HepG2 (cell line): ENCODE results near the gene LBR. TPM values are rescaled to one million over a fixed set of nuclear protein-coding genes. Genes with fewer than 3 reads are reported as not detected.

Experiments
- ATAC-seq: fragments of 200-7000 bp; cut with Tn5 transposase; 3 replicates; pipeline ENCODE4 v1.9.1; 2020; ENCODE audit warnings: mild to moderate bottlenecking, moderate library complexity
- BruUV-seq: library from RNA; stranded (reverse); fragments of 400-500 nt; replicated peaks from 2 replicates; lab custom pipeline; 2021; lab: Mats Ljungman, UMichigan
- CTCF ChIA-PET: fragments of 300-600 bp; formaldehyde crosslinking; extraction: SDS; loops from one replicate; lab custom pipeline; 2021; ENCODE audit warnings: low total read pairs, inconsistent platforms, low intra/inter-chr PET ratio; lab: Yijun Ruan, JAX
- POLR2A ChIA-PET: fragments of 350-600 bp; sonication (Branson Sonifier 250); formaldehyde crosslinking; loops from one replicate; lab custom pipeline; 2020; ENCODE audit warnings: antibody characterized with exemption, inconsistent platforms; lab: Yijun Ruan, JAX
- DNase-seq: peaks from one replicate; pipeline ENCODE4 v3.0.0-alpha.2; 2015; ENCODE audit warnings: low spot score
- FAIRE-seq: peaks from 3 replicates; lab custom pipeline; 2011; peaks lifted over from hg19 to GRCh38; lab: Jason Lieb, UNC
- H2AFZ ChIP-seq: one replicate; pipeline ENCODE4 v1.6.1; 2011; ENCODE audit warnings: low read length, inconsistent platforms
- H3K27ac ChIP-seq: fragments of 300-600 bp; 3 replicates; pipeline ENCODE4 v1.8.0; 2011; ENCODE audit warnings: mixed run types, mild to moderate bottlenecking, mixed read lengths, low read length, inconsistent platforms; ENCODE audit not compliant: insufficient read depth; ENCODE audit errors: extremely low read length
- H3K27me3 ChIP-seq, 2 experiments: fragments of 200-600 bp in 1 of 2; 2 replicates in 1 of 2; 3 replicates in 1 of 2; pipeline versions ENCODE4 v1.6.0 to v1.8.0; 2011; ENCODE audit warnings: low read length in 2 of 2, mild to moderate bottlenecking in 2 of 2, moderate library complexity in 2 of 2, inconsistent platforms in 1 of 2; ENCODE audit not compliant: insufficient read depth in 2 of 2, control insufficient read depth in 1 of 2
- H3K36me3 ChIP-seq, 2 experiments: fragments of 200-600 bp in 1 of 2; replicated peaks in 1 of 2; 2 replicates in 1 of 2; 3 replicates in 1 of 2; pipeline versions ENCODE4 v1.5.1 to v1.8.0; 2011; ENCODE audit warnings: low read length in 2 of 2, inconsistent platforms in 1 of 2; ENCODE audit not compliant: insufficient read depth in 2 of 2, control insufficient read depth in 1 of 2
- H3K4me1 ChIP-seq: 2 replicates; pipeline ENCODE4 v1.5.1; 2012; ENCODE audit warnings: low read length, inconsistent platforms; ENCODE audit not compliant: insufficient read depth
- H3K4me2 ChIP-seq: 2 replicates; pipeline ENCODE4 v1.6.0; 2011; ENCODE audit warnings: low read depth, low read length, inconsistent platforms
- H3K4me3 ChIP-seq, 3 experiments: fragments of 200-600 bp in 1 of 3; sonication (generic), shearing (Covaris generic) in 1 of 3; replicated peaks in 1 of 3; 2 replicates each; pipeline ENCODE4 v1.5.1; 2011 to 2016; ENCODE audit warnings: low read length in 3 of 3, inconsistent platforms in 2 of 3, low read depth in 2 of 3, mild to moderate bottlenecking in 2 of 3, control low read depth in 1 of 3, mixed read lengths in 1 of 3; ENCODE audit not compliant: insufficient read depth in 1 of 3
- H3K79me2 ChIP-seq: one replicate; pipeline ENCODE4 v1.6.1; 2011; ENCODE audit warnings: low read length, inconsistent platforms; ENCODE audit not compliant: insufficient read depth
- H3K9ac ChIP-seq: 2 replicates; pipeline ENCODE4 v1.6.0; 2011; ENCODE audit warnings: mild to moderate bottlenecking, low read depth, low read length, inconsistent platforms; ENCODE audit not compliant: insufficient read depth
- H3K9me3 ChIP-seq: 2 replicates; pipeline ENCODE4 v1.5.1; 2012; ENCODE audit warnings: mild to moderate bottlenecking, low read length
- H4K20me1 ChIP-seq: 2 replicates; pipeline ENCODE4 v1.6.0; 2011; ENCODE audit warnings: inconsistent platforms, mild to moderate bottlenecking, low read length, moderate library complexity; ENCODE audit not compliant: insufficient read depth
- FOSL1 ChIP-seq: sonication (generic); formaldehyde crosslinking; IDR thresholded peaks from 2 replicates; pipeline ENCODE4 v1.9.0; 2021; ENCODE audit warnings: missing genetic modification reagents, borderline replicate concordance
- HOXA9 ChIP-seq: sonication (generic); formaldehyde crosslinking; IDR thresholded peaks from 2 replicates; pipeline ENCODE4 v1.8.1; 2022; ENCODE audit warnings: missing genetic modification reagents, mild to moderate bottlenecking, moderate library complexity, borderline replicate concordance
- JDP2 ChIP-seq: sonication (generic); formaldehyde crosslinking; IDR thresholded peaks from 2 replicates; pipeline ENCODE4 v1.8.1; 2022; ENCODE audit warnings: missing genetic modification reagents, borderline replicate concordance
- MTF1 ChIP-seq: sonication (generic); formaldehyde crosslinking; IDR thresholded peaks from 2 replicates; pipeline ENCODE4 v1.5.0; 2020; ENCODE audit warnings: missing genetic modification reagents
- NCOA1 ChIP-seq: sonication (generic); formaldehyde crosslinking; IDR thresholded peaks from 2 replicates; pipeline ENCODE4 v1.9.0; 2021; ENCODE audit warnings: missing genetic modification reagents
- NKX3-1 ChIP-seq: sonication (generic); formaldehyde crosslinking; IDR thresholded peaks from 2 replicates; pipeline ENCODE4 v1.5.0; 2020; ENCODE audit warnings: missing genetic modification reagents
- NRL ChIP-seq: sonication (generic); formaldehyde crosslinking; IDR thresholded peaks from 2 replicates; pipeline ENCODE4 v1.5.0; 2020; ENCODE audit warnings: missing genetic modification reagents, mild to moderate bottlenecking, moderate library complexity, borderline replicate concordance
- SP5 ChIP-seq: IDR thresholded peaks from 2 replicates; pipeline ENCODE4 v1.6.1; 2016; ENCODE audit warnings: low read depth, borderline replicate concordance
- ZNF20 ChIP-seq: sonication (generic); formaldehyde crosslinking; IDR thresholded peaks from 2 replicates; pipeline ENCODE4 v1.4.0; 2020; ENCODE audit warnings: mild to moderate bottlenecking, moderate library complexity, missing genetic modification reagents
- ZNF382 ChIP-seq: sonication (generic); formaldehyde crosslinking; IDR thresholded peaks from 2 replicates; pipeline ENCODE4 v1.5.0; 2020; ENCODE audit warnings: missing genetic modification reagents, mild to moderate bottlenecking, borderline replicate concordance
- ZNF558 ChIP-seq: sonication (generic); formaldehyde crosslinking; IDR thresholded peaks from 2 replicates; pipeline ENCODE4 v1.9.0; 2022; ENCODE audit warnings: mild to moderate bottlenecking, missing genetic modification reagents, borderline replicate concordance
- WGBS: methylation state at CpG from one replicate; pipeline ENCODE4 v1.1.6; 2017; ENCODE audit warnings: low lambda C conversion rate; 5-methylcytosine and 5-hydroxymethylcytosine counted together
- in situ Hi-C: cut with HindIII; loops from 2 replicates; pipeline ENCODE4 v1.10.0; 2017; ENCODE audit warnings: low pct_unique_long_range_greater_than_20kb; ENCODE audit not compliant: extremely low pct_ligation_motif_present
- intact Hi-C: fragments of 100-400 bp; cut with micrococcal nuclease; formaldehyde crosslinking; loops from one replicate; pipeline ENCODE4 v1.10.0; 2022; ENCODE audit not compliant: unreplicated experiment
- polyA plus RNA-seq, 8 experiments: library from polyadenylated mRNA; depleted of rRNA in 3 of 8; stranded (reverse) in 7 of 8; unstranded in 1 of 8; fragments of >200 nt; fragmentation: Illumina TruSeq in 4 of 8; extraction: Trizol in 4 of 8; gene quantifications; 2 replicates each; pipeline versions ENCODE4 v1.2.1 to v1.2.3, GENCODE V29; 2011 to 2016; ENCODE audit warnings: low read depth in 4 of 8, missing spikeins in 1 of 8, mixed read lengths in 1 of 8; ENCODE audit not compliant: insufficient read depth in 1 of 8
- total RNA-seq, 5 experiments: library from RNA; depleted of rRNA; stranded (reverse); fragments of >200 nt; fragmentation: Illumina TruSeq; extraction: Trizol; gene quantifications; 2 replicates each; pipeline ENCODE4 v1.2.3, GENCODE V29; 2016; ENCODE audit warnings: low read depth in 1 of 5
- TF ChIP-seq, protein P1 (sequence below): sonication (generic); formaldehyde crosslinking; IDR thresholded peaks from 2 replicates; pipeline ENCODE4 v1.4.0; 2020; ENCODE audit warnings: missing genetic modification reagents, borderline replicate concordance
- TF ChIP-seq, protein P2 (sequence below): sonication (generic); formaldehyde crosslinking; IDR thresholded peaks from 2 replicates; pipeline ENCODE4 v1.4.0; 2020; ENCODE audit warnings: missing genetic modification reagents, borderline replicate concordance

The LBR gene
- total and polyA plus RNA-seq, 2 of the 13 experiments (the other 11 are each of a cell fraction or from before 2014, with no cell fraction given), result 38.9 to 76.7 TPM

DNA sequence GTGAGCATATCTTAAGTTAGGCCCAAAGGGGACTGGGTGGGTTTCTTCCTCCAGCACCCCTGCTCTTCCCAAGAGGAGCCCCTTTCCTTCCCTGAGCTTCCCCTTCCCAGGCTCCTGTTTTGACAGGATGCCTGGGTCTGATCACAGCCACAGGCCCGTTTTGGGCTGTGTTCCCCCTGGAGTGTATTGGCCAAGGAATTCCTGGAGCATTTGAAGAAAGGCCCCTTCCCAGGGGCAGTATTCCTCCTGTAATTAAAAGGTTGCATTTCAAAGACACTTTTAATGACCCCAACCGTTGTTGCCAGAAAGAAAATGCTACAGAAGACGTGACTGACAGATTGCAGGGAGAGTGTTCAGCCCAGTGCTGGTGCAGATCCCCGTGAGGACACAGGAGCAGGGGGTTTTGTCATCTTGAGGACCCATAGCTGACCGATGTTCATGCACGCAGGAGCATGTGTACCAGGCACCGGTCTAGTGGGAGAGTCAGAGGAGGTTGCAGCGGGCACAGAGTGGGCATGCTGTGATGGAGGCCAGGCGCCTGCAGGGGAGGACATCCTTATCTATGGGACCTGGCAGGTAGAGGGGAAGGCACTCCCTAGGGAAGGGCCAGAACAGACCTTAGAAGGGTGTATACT, 19.3 kb upstream of the LBR start:
- Histone ChIP-seq H3K9me3 (no peaks in the 10 kb centered on the region), H3K27ac (no peak overlapping the region), H3K36me3 (no peaks in the 10 kb centered on the region), H3K27me3 (no peaks in the 10 kb centered on the region; a peak in 1 of 5 replicates), H3K9ac (peak overlapping the region; percentile 5; the same call in 1 of the 2 replicates), H3K4me1 (peaks cover 98% of the 10 kb centered on the region), H4K20me1 (no peaks in the 10 kb centered on the region), H3K4me2 (peak overlapping the region; percentile 67), H2AFZ (no peak overlapping the region), H3K79me2 (no peaks in the 10 kb centered on the region), H3K4me3 (peak overlapping the region in 1 of 3 experiments; percentile 20; a peak in 1 of 6 replicates)
- no TSS peak for BruUV-seq
- POLR2A ChIA-PET, result interaction anchor here (1.4 kb wide), 1 partner anchor 14 kb away, joined by 4 read pairs; no protein-coding TSS in a partner anchor
- no peak for ATAC-seq
- no peak for DNase-seq
- in situ Hi-C loops, result no loop called here
- no peak for FAIRE-seq
- TF ChIP-seq ZNF382 (CRISPR knock-in tag), result no peak
- TF ChIP-seq NCOA1, result no peak
- TF ChIP-seq, protein P1, sequence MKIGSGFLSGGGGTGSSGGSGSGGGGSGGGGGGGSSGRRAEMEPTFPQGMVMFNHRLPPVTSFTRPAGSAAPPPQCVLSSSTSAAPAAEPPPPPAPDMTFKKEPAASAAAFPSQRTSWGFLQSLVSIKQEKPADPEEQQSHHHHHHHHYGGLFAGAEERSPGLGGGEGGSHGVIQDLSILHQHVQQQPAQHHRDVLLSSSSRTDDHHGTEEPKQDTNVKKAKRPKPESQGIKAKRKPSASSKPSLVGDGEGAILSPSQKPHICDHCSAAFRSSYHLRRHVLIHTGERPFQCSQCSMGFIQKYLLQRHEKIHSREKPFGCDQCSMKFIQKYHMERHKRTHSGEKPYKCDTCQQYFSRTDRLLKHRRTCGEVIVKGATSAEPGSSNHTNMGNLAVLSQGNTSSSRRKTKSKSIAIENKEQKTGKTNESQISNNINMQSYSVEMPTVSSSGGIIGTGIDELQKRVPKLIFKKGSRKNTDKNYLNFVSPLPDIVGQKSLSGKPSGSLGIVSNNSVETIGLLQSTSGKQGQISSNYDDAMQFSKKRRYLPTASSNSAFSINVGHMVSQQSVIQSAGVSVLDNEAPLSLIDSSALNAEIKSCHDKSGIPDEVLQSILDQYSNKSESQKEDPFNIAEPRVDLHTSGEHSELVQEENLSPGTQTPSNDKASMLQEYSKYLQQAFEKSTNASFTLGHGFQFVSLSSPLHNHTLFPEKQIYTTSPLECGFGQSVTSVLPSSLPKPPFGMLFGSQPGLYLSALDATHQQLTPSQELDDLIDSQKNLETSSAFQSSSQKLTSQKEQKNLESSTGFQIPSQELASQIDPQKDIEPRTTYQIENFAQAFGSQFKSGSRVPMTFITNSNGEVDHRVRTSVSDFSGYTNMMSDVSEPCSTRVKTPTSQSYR (CRISPR knock-in tag), result no peak
- TF ChIP-seq MTF1 (CRISPR knock-in tag), result no peak
- TF ChIP-seq NRL, result no peak
- TF ChIP-seq NKX3-1, result no peak
- no peak for TF ChIP-seq ZNF20 (CRISPR knock-in tag)
- TF ChIP-seq HOXA9, result no peak
- no peak for TF ChIP-seq SP5 (CRISPR knock-in tag)
- TF ChIP-seq, protein P2, sequence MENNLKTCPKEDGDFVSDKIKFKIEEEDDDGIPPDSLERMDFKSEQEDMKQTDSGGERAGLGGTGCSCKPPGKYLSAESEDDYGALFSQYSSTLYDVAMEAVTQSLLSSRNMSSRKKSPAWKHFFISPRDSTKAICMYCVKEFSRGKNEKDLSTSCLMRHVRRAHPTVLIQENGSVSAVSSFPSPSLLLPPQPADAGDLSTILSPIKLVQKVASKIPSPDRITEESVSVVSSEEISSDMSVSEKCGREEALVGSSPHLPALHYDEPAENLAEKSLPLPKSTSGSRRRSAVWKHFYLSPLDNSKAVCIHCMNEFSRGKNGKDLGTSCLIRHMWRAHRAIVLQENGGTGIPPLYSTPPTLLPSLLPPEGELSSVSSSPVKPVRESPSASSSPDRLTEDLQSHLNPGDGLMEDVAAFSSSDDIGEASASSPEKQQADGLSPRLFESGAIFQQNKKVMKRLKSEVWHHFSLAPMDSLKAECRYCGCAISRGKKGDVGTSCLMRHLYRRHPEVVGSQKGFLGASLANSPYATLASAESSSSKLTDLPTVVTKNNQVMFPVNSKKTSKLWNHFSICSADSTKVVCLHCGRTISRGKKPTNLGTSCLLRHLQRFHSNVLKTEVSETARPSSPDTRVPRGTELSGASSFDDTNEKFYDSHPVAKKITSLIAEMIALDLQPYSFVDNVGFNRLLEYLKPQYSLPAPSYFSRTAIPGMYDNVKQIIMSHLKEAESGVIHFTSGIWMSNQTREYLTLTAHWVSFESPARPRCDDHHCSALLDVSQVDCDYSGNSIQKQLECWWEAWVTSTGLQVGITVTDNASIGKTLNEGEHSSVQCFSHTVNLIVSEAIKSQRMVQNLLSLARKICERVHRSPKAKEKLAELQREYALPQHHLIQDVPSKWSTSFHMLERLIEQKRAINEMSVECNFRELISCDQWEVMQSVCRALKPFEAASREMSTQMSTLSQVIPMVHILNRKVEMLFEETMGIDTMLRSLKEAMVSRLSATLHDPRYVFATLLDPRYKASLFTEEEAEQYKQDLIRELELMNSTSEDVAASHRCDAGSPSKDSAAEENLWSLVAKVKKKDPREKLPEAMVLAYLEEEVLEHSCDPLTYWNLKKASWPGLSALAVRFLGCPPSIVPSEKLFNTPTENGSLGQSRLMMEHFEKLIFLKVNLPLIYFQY (CRISPR knock-in tag), result no peak
- TF ChIP-seq FOSL1, result no peak
- TF ChIP-seq JDP2, result no peak
- no peak for TF ChIP-seq ZNF558 (CRISPR knock-in tag)
- intact Hi-C loops, result no loop called here
- CTCF ChIA-PET, result no interaction called here
- 45% methylated on average over 6 of the region's 9 CpGs for whole genome bisulfite sequencing
